Measurements from ENCODE around the gene BFSP2. TPM values are rescaled to one million over a fixed set of nuclear protein-coding genes. Genes with fewer than 3 reads are reported as not detected.

BFSP2 gene
- total RNA-seq, 4 donors from 2014 or later: not detected

- no peak overlapping the region for H3K4me3 ChIP-seq
- DNase-seq (no peak), ATAC-seq (no peak)
- H3K27me3 ChIP-seq: no peaks in the 10 kb centered on the region
- H3K36me3 ChIP-seq: no peaks in the 10 kb centered on the region
- H3K9me3 ChIP-seq: no peaks in the 10 kb centered on the region
- peaks cover 9 to 13% of the 10 kb centered on the region in 2 donors for H3K4me1 ChIP-seq
- in situ Hi-C loops (cut with MboI; ENCODE audit: low sequenced_read_pairs in 4 of 4) (no loop called here), intact Hi-C loops (cut with DNase I; ENCODE audit: low total_unique reads) (no loop called here)
- no peak for TF ChIP-seq POLR2A (IDR thresholded peaks at IDR 0.05)
- TF ChIP-seq, protein P1, sequence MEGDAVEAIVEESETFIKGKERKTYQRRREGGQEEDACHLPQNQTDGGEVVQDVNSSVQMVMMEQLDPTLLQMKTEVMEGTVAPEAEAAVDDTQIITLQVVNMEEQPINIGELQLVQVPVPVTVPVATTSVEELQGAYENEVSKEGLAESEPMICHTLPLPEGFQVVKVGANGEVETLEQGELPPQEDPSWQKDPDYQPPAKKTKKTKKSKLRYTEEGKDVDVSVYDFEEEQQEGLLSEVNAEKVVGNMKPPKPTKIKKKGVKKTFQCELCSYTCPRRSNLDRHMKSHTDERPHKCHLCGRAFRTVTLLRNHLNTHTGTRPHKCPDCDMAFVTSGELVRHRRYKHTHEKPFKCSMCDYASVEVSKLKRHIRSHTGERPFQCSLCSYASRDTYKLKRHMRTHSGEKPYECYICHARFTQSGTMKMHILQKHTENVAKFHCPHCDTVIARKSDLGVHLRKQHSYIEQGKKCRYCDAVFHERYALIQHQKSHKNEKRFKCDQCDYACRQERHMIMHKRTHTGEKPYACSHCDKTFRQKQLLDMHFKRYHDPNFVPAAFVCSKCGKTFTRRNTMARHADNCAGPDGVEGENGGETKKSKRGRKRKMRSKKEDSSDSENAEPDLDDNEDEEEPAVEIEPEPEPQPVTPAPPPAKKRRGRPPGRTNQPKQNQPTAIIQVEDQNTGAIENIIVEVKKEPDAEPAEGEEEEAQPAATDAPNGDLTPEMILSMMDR (IDR thresholded peaks at IDR 0.05 in 4 of 5, conservative IDR thresholded peaks at IDR 0.05 in 1 of 5): no peak
- H3K27ac ChIP-seq: no peak overlapping the region
Measured at GRCh38 chr3:133443649-133444422, 44.0 kb downstream of the BFSP2 start.

DNA sequence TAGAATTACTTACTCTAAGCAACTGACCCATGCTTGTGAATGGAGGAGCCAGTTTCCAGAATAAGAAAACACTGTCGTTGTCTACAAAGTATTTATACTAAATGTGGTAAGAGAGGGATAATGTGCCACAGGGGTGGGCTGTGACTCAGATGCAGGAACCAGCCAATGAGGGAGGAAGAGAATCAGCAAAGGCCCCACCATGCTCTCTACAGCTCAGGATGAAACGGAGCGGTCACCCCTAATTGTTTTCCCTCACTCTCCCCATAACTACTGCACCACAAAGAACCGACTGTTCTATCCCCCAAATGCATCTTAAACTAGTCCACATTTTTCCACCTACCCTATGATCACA is 44.5 kb downstream of the BFSP2 start:
- Histone ChIP-seq H3K27me3 (no peaks in the 10 kb centered on the region), H3K4me3 (no peak overlapping the region), H3K4me1 (peaks cover 9 to 15% of the 10 kb centered on the region in 2 donors), H3K36me3 (no peaks in the 10 kb centered on the region), H3K9me3 (no peaks in the 10 kb centered on the region), H3K27ac (no peak overlapping the region)
- no peak for ATAC-seq
- in situ Hi-C loops (cut with MboI; ENCODE audit: low sequenced_read_pairs in 4 of 4) (no loop called here), intact Hi-C loops (cut with DNase I; ENCODE audit: low total_unique reads) (no loop called here)
- TF ChIP-seq, protein P1 (IDR thresholded peaks at IDR 0.05 in 4 of 5, conservative IDR thresholded peaks at IDR 0.05 in 1 of 5): no peak
- no peak for TF ChIP-seq POLR2A (IDR thresholded peaks at IDR 0.05)
- DNase-seq: no peak

DNA sequence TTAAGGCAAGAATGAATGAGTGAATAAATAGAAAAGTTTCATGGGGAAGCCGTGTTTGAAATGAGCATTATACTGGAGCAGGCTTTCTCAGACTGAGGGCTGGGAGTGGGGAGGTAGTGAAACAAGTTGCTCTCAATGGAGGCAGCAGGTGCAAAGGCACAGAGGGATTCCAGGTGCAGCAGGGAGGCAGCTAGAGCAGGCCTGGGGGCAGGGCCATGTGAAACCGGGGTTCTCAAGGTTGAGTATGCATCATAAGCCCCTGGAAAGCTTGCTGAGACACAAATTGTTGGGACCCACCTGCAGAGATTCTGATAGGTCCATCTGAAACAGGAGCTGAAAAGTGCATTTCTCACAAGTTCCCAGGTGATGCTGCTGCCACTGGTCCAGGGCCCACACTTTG is 45.3 kb downstream of the BFSP2 start:
- no peak for ATAC-seq
- Histone ChIP-seq H3K4me3 (no peak overlapping the region), H3K27ac (no peak overlapping the region), H3K4me1 (peaks cover 9 to 15% of the 10 kb centered on the region in 2 donors), H3K9me3 (no peaks in the 10 kb centered on the region), H3K27me3 (no peaks in the 10 kb centered on the region), H3K36me3 (no peaks in the 10 kb centered on the region)
- intact Hi-C loops (cut with DNase I; ENCODE audit: low total_unique reads): no loop called here
- DNase-seq: no peak
- in situ Hi-C loops (cut with MboI; ENCODE audit: low sequenced_read_pairs in 4 of 4): no loop called here
- TF ChIP-seq POLR2A (IDR thresholded peaks at IDR 0.05): no peak
- TF ChIP-seq, protein P1 (IDR thresholded peaks at IDR 0.05 in 4 of 5, conservative IDR thresholded peaks at IDR 0.05 in 1 of 5): no peak

GRCh38 chr3:133447750-133448477 is 48.1 kb downstream of the BFSP2 start:
- Histone ChIP-seq H3K9me3 (no peaks in the 10 kb centered on the region), H3K27me3 (no peaks in the 10 kb centered on the region), H3K27ac (no peak overlapping the region), H3K36me3 (no peaks in the 10 kb centered on the region), H3K4me1 (peaks cover 0 to 8% of the 10 kb centered on the region in 2 donors), H3K4me3 (no peak overlapping the region)
- TF ChIP-seq, protein P1 (IDR thresholded peaks at IDR 0.05 in 4 of 5, conservative IDR thresholded peaks at IDR 0.05 in 1 of 5): no peak
- TF ChIP-seq POLR2A (IDR thresholded peaks at IDR 0.05): no peak
- DNase-seq (no peak), ATAC-seq (no peak)
- intact Hi-C loops (cut with DNase I; ENCODE audit: low total_unique reads): no loop called here
- in situ Hi-C loops (cut with MboI; ENCODE audit: low sequenced_read_pairs in 4 of 4): no loop called here

Measured in gastrocnemius medialis (tissue), 4 donors.